ENCODE measurements around the gene TDRD7.

DNA sequence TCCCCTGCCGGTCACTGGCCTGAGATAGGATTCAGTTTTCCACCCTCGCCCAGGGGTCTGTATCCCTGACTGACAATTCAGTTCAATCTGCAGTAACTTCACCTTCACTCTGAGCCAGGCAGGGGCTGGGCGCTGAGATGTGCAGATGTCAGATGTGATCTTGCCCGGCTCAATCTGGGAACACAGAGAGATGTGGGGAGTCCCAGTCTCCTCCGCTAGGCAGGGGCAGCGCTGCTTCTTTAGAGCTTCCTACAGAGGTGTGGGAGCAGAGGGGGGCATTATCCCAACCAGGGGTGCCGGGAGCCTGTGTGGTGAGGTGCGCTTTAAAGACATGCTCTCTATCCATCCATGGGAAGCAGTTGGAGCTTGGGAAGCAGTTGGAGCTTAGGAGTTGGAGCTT, 104.2 kb downstream of the TDRD7 start:
- TF ChIP-seq, protein P1, sequence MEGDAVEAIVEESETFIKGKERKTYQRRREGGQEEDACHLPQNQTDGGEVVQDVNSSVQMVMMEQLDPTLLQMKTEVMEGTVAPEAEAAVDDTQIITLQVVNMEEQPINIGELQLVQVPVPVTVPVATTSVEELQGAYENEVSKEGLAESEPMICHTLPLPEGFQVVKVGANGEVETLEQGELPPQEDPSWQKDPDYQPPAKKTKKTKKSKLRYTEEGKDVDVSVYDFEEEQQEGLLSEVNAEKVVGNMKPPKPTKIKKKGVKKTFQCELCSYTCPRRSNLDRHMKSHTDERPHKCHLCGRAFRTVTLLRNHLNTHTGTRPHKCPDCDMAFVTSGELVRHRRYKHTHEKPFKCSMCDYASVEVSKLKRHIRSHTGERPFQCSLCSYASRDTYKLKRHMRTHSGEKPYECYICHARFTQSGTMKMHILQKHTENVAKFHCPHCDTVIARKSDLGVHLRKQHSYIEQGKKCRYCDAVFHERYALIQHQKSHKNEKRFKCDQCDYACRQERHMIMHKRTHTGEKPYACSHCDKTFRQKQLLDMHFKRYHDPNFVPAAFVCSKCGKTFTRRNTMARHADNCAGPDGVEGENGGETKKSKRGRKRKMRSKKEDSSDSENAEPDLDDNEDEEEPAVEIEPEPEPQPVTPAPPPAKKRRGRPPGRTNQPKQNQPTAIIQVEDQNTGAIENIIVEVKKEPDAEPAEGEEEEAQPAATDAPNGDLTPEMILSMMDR (IDR thresholded peaks at IDR 0.05; ENCODE audit: low read length), result no peak
- TF ChIP-seq EZH2 (IDR thresholded peaks at IDR 0.05; ENCODE audit: borderline replicate concordance, low read length), result no peak

All from OCI-LY1 (cell line).